Measurements from ENCODE around the gene GPC5. TPM values are rescaled to one million over a fixed set of nuclear protein-coding genes. Genes with fewer than 3 reads are reported as not detected.

The GPC5 gene
- total RNA-seq, 1 donor from 2014 or later, result 0.28 TPM

- no peaks in the 10 kb centered on the region for H3K36me3 Mint-ChIP-seq (ENCODE audit: low read depth)
- H3K4me3 Mint-ChIP-seq, result no peak overlapping the region
- DNase-seq (ENCODE audit: low read depth, low spot score), result no peak
- no peaks in the 10 kb centered on the region for H3K4me1 Mint-ChIP-seq
- no peaks in the 10 kb centered on the region for H3K27me3 Mint-ChIP-seq (ENCODE audit: low read depth)
- H3K27ac Mint-ChIP-seq (ENCODE audit: unreplicated experiment), result no peak overlapping the region
- no peak for TF ChIP-seq CTCF (conservative IDR thresholded peaks at IDR 0.05)
- H3K9me3 Mint-ChIP-seq, result no peaks in the 10 kb centered on the region
Measured at GRCh38 chr13:92433386-92433785, 1035.0 kb downstream of the GPC5 start.

GRCh38 chr13:92433963-92434362 lies 1035.5 kb downstream of the GPC5 start:
- H3K9me3 Mint-ChIP-seq, result no peaks in the 10 kb centered on the region
- H3K4me3 Mint-ChIP-seq, result no peak overlapping the region
- no peaks in the 10 kb centered on the region for H3K27me3 Mint-ChIP-seq (ENCODE audit: low read depth)
- no peak overlapping the region for H3K27ac Mint-ChIP-seq (ENCODE audit: unreplicated experiment)
- DNase-seq (ENCODE audit: low read depth, low spot score), result no peak
- TF ChIP-seq CTCF (conservative IDR thresholded peaks at IDR 0.05), result no peak
- no peaks in the 10 kb centered on the region for H3K36me3 Mint-ChIP-seq (ENCODE audit: low read depth)
- no peaks in the 10 kb centered on the region for H3K4me1 Mint-ChIP-seq

GRCh38 chr13:92436924-92437323 lies 1038.5 kb downstream of the GPC5 start:
- Mint-ChIP-seq H3K27ac (ENCODE audit: unreplicated experiment) (no peak overlapping the region), H3K27me3 (ENCODE audit: low read depth) (no peaks in the 10 kb centered on the region), H3K9me3 (no peaks in the 10 kb centered on the region), H3K4me3 (no peak overlapping the region), H3K36me3 (ENCODE audit: low read depth) (no peaks in the 10 kb centered on the region), H3K4me1 (no peaks in the 10 kb centered on the region)
- TF ChIP-seq CTCF (conservative IDR thresholded peaks at IDR 0.05), result no peak
- DNase-seq (ENCODE audit: low read depth, low spot score), result no peak

- Mint-ChIP-seq H3K27me3 (ENCODE audit: low read depth) (no peaks in the 10 kb centered on the region), H3K4me1 (peaks cover 4% of the 10 kb centered on the region), H3K4me3 (no peak overlapping the region), H3K27ac (ENCODE audit: unreplicated experiment) (no peak overlapping the region), H3K9me3 (no peaks in the 10 kb centered on the region), H3K36me3 (ENCODE audit: low read depth) (no peaks in the 10 kb centered on the region)
- no peak for TF ChIP-seq CTCF (conservative IDR thresholded peaks at IDR 0.05)
- no peak for DNase-seq (ENCODE audit: low read depth, low spot score)
Measured at GRCh38 chr13:92444244-92444643, 1045.8 kb downstream of the GPC5 start.

- Mint-ChIP-seq H3K27me3 (ENCODE audit: low read depth) (no peaks in the 10 kb centered on the region), H3K4me3 (no peak overlapping the region), H3K36me3 (ENCODE audit: low read depth) (no peaks in the 10 kb centered on the region), H3K4me1 (peaks cover 7% of the 10 kb centered on the region), H3K27ac (ENCODE audit: unreplicated experiment) (no peak overlapping the region), H3K9me3 (no peaks in the 10 kb centered on the region)
- DNase-seq (ENCODE audit: low read depth, low spot score), result no peak
- no peak for TF ChIP-seq CTCF (conservative IDR thresholded peaks at IDR 0.05)
Measured at GRCh38 chr13:92451060-92451459, 1052.6 kb downstream of the GPC5 start.

GRCh38 chr13:92452840-92453239 lies 1054.4 kb downstream of the GPC5 start:
- DNase-seq (ENCODE audit: low read depth, low spot score), result no peak
- TF ChIP-seq CTCF (conservative IDR thresholded peaks at IDR 0.05), result no peak
- peaks cover 7% of the 10 kb centered on the region for H3K4me1 Mint-ChIP-seq
- H3K27me3 Mint-ChIP-seq (ENCODE audit: low read depth), result no peaks in the 10 kb centered on the region
- H3K4me3 Mint-ChIP-seq, result no peak overlapping the region
- H3K36me3 Mint-ChIP-seq (ENCODE audit: low read depth), result no peaks in the 10 kb centered on the region
- H3K27ac Mint-ChIP-seq (ENCODE audit: unreplicated experiment), result no peak overlapping the region
- no peaks in the 10 kb centered on the region for H3K9me3 Mint-ChIP-seq
